ENCODE data around the gene LZTFL1. TPM values are rescaled to one million over a fixed set of nuclear protein-coding genes. Genes with fewer than 3 reads are reported as not detected.

The LZTFL1 gene
- total RNA-seq, 4 donors from 2014 or later: 39.5 to 56.5 (median 51.4) TPM

DNA sequence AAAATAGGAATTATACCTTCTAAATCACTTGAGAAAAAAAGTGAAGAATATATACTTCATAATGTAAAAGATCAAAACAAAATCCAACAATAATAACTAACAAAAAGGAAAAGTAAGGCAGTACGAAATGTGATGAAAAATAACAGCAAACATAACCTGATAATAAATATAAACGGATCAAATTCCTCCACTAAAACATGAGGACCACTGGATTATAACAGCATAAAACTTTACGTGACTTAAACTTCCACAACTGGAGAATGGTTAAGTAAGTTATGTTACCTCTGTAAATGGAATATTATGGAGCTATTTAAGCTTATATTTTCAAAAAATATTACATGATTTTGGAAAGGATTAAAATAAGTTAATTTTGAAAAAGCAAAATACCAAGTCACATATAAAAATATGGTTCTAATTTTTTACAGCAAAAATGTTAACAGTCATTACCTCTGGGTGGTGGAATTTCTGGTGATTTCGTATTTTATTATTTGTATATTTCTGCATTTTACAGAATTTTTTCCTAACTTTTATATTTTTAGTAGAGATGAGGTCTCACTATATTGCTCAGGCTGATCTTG, 52.6 kb downstream of the LZTFL1 start:
- TF ChIP-seq CTCF (IDR thresholded peaks at IDR 0.05) (no peak), POLR2A (IDR thresholded peaks at IDR 0.05) (no peak)
- DNase-seq: no peak
- no peaks in the 10 kb centered on the region for H3K4me1 ChIP-seq
- H3K27me3 ChIP-seq: no peaks in the 10 kb centered on the region
- intact Hi-C loops (cut with DNase I): no loop called here
- H3K27ac ChIP-seq: no peak overlapping the region
- no peak overlapping the region for H3K4me3 ChIP-seq (replicated peaks in 1 of 3)
- WGBS, 2 donors: 85 to 90% methylated on average over 4 of the region's 4 CpGs
- no peaks in the 10 kb centered on the region for H3K9me3 ChIP-seq
- no peaks in the 10 kb centered on the region for H3K36me3 ChIP-seq

GRCh38 chr3:45787551-45787950, 54.4 kb downstream of the LZTFL1 start:
- TF ChIP-seq POLR2A (IDR thresholded peaks at IDR 0.05): no peak
- no peak for TF ChIP-seq CTCF (IDR thresholded peaks at IDR 0.05)
- H3K27me3 ChIP-seq: no peaks in the 10 kb centered on the region
- 97 to 98% methylated on average over 2 of the region's 2 CpGs for WGBS, 2 donors
- no peaks in the 10 kb centered on the region for H3K4me1 ChIP-seq
- no peak overlapping the region for H3K27ac ChIP-seq
- no peak for DNase-seq
- H3K9me3 ChIP-seq: no peaks in the 10 kb centered on the region
- no peaks in the 10 kb centered on the region for H3K36me3 ChIP-seq
- intact Hi-C loops (cut with DNase I): no loop called here
- no peak overlapping the region for H3K4me3 ChIP-seq (replicated peaks in 1 of 3)

- DNase-seq: no peak
- no peak for TF ChIP-seq CTCF (IDR thresholded peaks at IDR 0.05)
- TF ChIP-seq POLR2A (IDR thresholded peaks at IDR 0.05): no peak
- no peaks in the 10 kb centered on the region for H3K4me1 ChIP-seq
- H3K27me3 ChIP-seq: no peaks in the 10 kb centered on the region
- H3K4me3 ChIP-seq (replicated peaks in 1 of 3): no peak overlapping the region
- intact Hi-C loops (cut with DNase I): no loop called here
- 72 to 87% methylated on average over 4 of the region's 4 CpGs for WGBS, 2 donors
- H3K9me3 ChIP-seq: no peaks in the 10 kb centered on the region
- H3K27ac ChIP-seq: no peak overlapping the region
- H3K36me3 ChIP-seq: no peaks in the 10 kb centered on the region
Observed at GRCh38 chr3:45786801-45787495, 55.0 kb downstream of the LZTFL1 start.

GRCh38 chr3:45785605-45786150, 56.2 kb downstream of the LZTFL1 start:
- H3K4me3 ChIP-seq (replicated peaks in 1 of 3): no peak overlapping the region
- 80 to 83% methylated on average over 3 of the region's 3 CpGs for WGBS, 2 donors
- no peaks in the 10 kb centered on the region for H3K27me3 ChIP-seq
- no peaks in the 10 kb centered on the region for H3K4me1 ChIP-seq
- no peak for TF ChIP-seq CTCF (IDR thresholded peaks at IDR 0.05)
- TF ChIP-seq POLR2A (IDR thresholded peaks at IDR 0.05): no peak
- intact Hi-C loops (cut with DNase I): no loop called here
- no peaks in the 10 kb centered on the region for H3K36me3 ChIP-seq
- DNase-seq: no peak
- no peak overlapping the region for H3K27ac ChIP-seq
- H3K9me3 ChIP-seq: no peaks in the 10 kb centered on the region

GRCh38 chr3:45783667-45784066, 58.3 kb downstream of the LZTFL1 start:
- Histone ChIP-seq H3K36me3 (no peaks in the 10 kb centered on the region), H3K27ac (no peak overlapping the region), H3K9me3 (no peaks in the 10 kb centered on the region), H3K27me3 (no peaks in the 10 kb centered on the region), H3K4me1 (no peaks in the 10 kb centered on the region), H3K4me3 (replicated peaks in 1 of 3) (no peak overlapping the region)
- intact Hi-C loops (cut with DNase I): no loop called here
- no peak for TF ChIP-seq CTCF (IDR thresholded peaks at IDR 0.05)
- no peak for TF ChIP-seq POLR2A (IDR thresholded peaks at IDR 0.05)
- DNase-seq: no peak
- 98 to 100% methylated on average over 3 of the region's 3 CpGs for WGBS, 2 donors
